ENCODE measurements around the gene PRSS12. TPM values are rescaled to one million over a fixed set of nuclear protein-coding genes. Genes with fewer than 3 reads are reported as not detected.

Gene PRSS12
- total RNA-seq, 1 experiment from 2014 or later: 0.25 TPM

GRCh38 chr4:118279328-118279727, 73.5 kb downstream of the PRSS12 start:
- Histone ChIP-seq H3K36me3 (ENCODE audit: control insufficient read depth, insufficient read depth, low read length) (peaks cover 3% of the 10 kb centered on the region; the same call in 1 of the 2 replicates), H3K9me3 (no peaks in the 10 kb centered on the region), H3K4me3 (ENCODE audit: low read depth, low read length) (peak overlapping the region; percentile 87), H3K4me1 (peaks cover 34% of the 10 kb centered on the region), H3K27me3 (replicated peaks; ENCODE audit: control insufficient read depth, insufficient read depth, low read length) (no peaks in the 10 kb centered on the region)
- intact Hi-C loops (cut with micrococcal nuclease; ENCODE audit: unreplicated experiment): loop anchor here (10.0 kb wide), 1 partner anchor 1145 kb away; no protein-coding TSS in a partner anchor
- Mint-ChIP-seq H3K27ac (ENCODE audit: unreplicated experiment) (peak overlapping the region; percentile 98), H3K36me3 (ENCODE audit: insufficient read depth, unreplicated experiment) (peaks cover 49% of the 10 kb centered on the region), H3K9me3 (ENCODE audit: unreplicated experiment) (no peaks in the 10 kb centered on the region), H3K27me3 (ENCODE audit: insufficient read depth, unreplicated experiment) (no peaks in the 10 kb centered on the region), H3K4me3 (ENCODE audit: unreplicated experiment) (peak overlapping the region; percentile 96), H3K4me1 (ENCODE audit: low read depth, unreplicated experiment) (peaks cover 5% of the 10 kb centered on the region)
- TF ChIP-seq CTCF (IDR thresholded peaks at IDR 0.05; ENCODE audit: insufficient read depth in 1 of 2, low read depth in 1 of 2, low read length in 1 of 2, severe bottlenecking in 1 of 2, unreplicated experiment in 1 of 2): no peak
- no peak for DNase-seq
- POLR2A ChIA-PET: no interaction called here
- CTCF ChIA-PET: no interaction called here
- no TSS peak for BruUV-seq (replicated peaks)

- peaks cover 3% of the 10 kb centered on the region; the same call in 1 of the 2 replicates for H3K36me3 ChIP-seq (ENCODE audit: control insufficient read depth, insufficient read depth, low read length)
- H3K36me3 Mint-ChIP-seq (ENCODE audit: insufficient read depth, unreplicated experiment): peaks cover 47% of the 10 kb centered on the region
- H3K27ac Mint-ChIP-seq (ENCODE audit: unreplicated experiment): peak overlapping the region; percentile 98
- no peaks in the 10 kb centered on the region for H3K9me3 ChIP-seq
- H3K4me1 Mint-ChIP-seq (ENCODE audit: low read depth, unreplicated experiment): peaks cover 5% of the 10 kb centered on the region
- H3K27me3 ChIP-seq (replicated peaks; ENCODE audit: control insufficient read depth, insufficient read depth, low read length): no peaks in the 10 kb centered on the region
- no peaks in the 10 kb centered on the region for H3K9me3 Mint-ChIP-seq (ENCODE audit: unreplicated experiment)
- ChIA-PET POLR2A (interaction anchor here (0.5 kb wide), 1 partner anchor 74 kb away, joined by 5 read pairs; the partner anchor contains the start of gene PRSS12), CTCF (no interaction called here)
- TF ChIP-seq CTCF (IDR thresholded peaks at IDR 0.05; ENCODE audit: insufficient read depth in 1 of 2, low read depth in 1 of 2, low read length in 1 of 2, severe bottlenecking in 1 of 2, unreplicated experiment in 1 of 2): no peak
- intact Hi-C loops (cut with micrococcal nuclease; ENCODE audit: unreplicated experiment): loop anchor here (10.0 kb wide), 1 partner anchor 1144 kb away; no protein-coding TSS in a partner anchor
- DNase-seq: peak; percentile 97 to 98
- H3K4me3 ChIP-seq (ENCODE audit: low read depth, low read length): peak overlapping the region; percentile 87
- H3K4me1 ChIP-seq: peaks cover 34% of the 10 kb centered on the region
- no peaks in the 10 kb centered on the region for H3K27me3 Mint-ChIP-seq (ENCODE audit: insufficient read depth, unreplicated experiment)
- H3K4me3 Mint-ChIP-seq (ENCODE audit: unreplicated experiment): peak overlapping the region; percentile 96
- no TSS peak for BruUV-seq (replicated peaks)
Observed at GRCh38 chr4:118278473-118279274, 74.1 kb downstream of the PRSS12 start.

- TF ChIP-seq CTCF (IDR thresholded peaks at IDR 0.05; ENCODE audit: insufficient read depth in 1 of 2, low read depth in 1 of 2, low read length in 1 of 2, severe bottlenecking in 1 of 2, unreplicated experiment in 1 of 2): no peak
- intact Hi-C loops (cut with micrococcal nuclease; ENCODE audit: unreplicated experiment): loop anchor here (10.0 kb wide), 1 partner anchor 1142 kb away; no protein-coding TSS in a partner anchor
- POLR2A ChIA-PET: no interaction called here
Observed at GRCh38 chr4:118277243-118277642, 75.6 kb downstream of the PRSS12 start.

More at GRCh38 chr4:118277243-118277642, 75.6 kb downstream of the PRSS12 start:
- H3K27me3 ChIP-seq (replicated peaks; ENCODE audit: control insufficient read depth, insufficient read depth, low read length): no peaks in the 10 kb centered on the region
- Mint-ChIP-seq H3K27me3 (ENCODE audit: insufficient read depth, unreplicated experiment) (no peaks in the 10 kb centered on the region), H3K36me3 (ENCODE audit: insufficient read depth, unreplicated experiment) (peaks cover 43% of the 10 kb centered on the region), H3K4me3 (ENCODE audit: unreplicated experiment) (peak overlapping the region; percentile 96), H3K27ac (ENCODE audit: unreplicated experiment) (peak overlapping the region; percentile 98), H3K4me1 (ENCODE audit: low read depth, unreplicated experiment) (peaks cover 5% of the 10 kb centered on the region), H3K9me3 (ENCODE audit: unreplicated experiment) (no peaks in the 10 kb centered on the region)
- no peak overlapping the region; the same call in 1 of the 2 replicates for H3K4me3 ChIP-seq (ENCODE audit: low read depth, low read length)
- CTCF ChIA-PET: no interaction called here
- DNase-seq: no peak
- H3K36me3 ChIP-seq (ENCODE audit: control insufficient read depth, insufficient read depth, low read length): peaks cover 3% of the 10 kb centered on the region; the same call in 1 of the 2 replicates
- BruUV-seq (replicated peaks): no TSS peak
- H3K4me1 ChIP-seq: peaks cover 34% of the 10 kb centered on the region
- no peaks in the 10 kb centered on the region for H3K9me3 ChIP-seq
